ENCODE measurements around the gene NEDD4L.

DNA sequence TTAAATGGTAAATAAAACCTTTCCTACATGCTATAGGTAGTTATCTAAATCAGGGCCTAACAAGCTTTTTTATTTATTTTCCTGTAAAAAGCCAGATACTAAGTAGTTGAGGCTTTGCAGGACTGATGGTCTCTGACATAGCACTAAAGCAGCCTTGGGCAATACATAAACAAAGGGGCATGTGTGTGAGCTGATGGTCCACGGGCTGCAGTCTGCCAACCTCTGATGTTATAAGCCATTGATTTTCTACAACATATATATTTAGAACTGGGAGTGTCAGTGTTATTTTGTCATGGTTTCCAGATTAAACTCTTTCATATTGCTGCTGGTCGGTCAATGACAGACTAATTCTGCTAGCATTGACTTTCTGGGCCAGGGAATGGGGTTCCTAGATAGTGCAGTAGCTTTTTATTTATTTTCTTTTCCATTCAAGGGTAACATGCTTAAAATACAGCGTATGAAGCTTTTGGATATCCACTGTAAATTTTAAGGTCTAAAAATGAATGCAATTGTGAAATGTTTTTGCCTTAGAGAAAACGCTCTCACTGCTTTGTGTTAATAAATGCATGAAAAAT, 134.0 kb downstream of the NEDD4L start:
- no peak for TF ChIP-seq CEBPB (IDR thresholded peaks at IDR 0.05; ENCODE audit: borderline replicate concordance in 1 of 2, low read depth in 2 of 2, low read length in 2 of 2)
- no peak for TF ChIP-seq RELA (IDR thresholded peaks at IDR 0.05; ENCODE audit: borderline replicate concordance, partially characterized antibody)
- TF ChIP-seq ASH2L (IDR thresholded peaks at IDR 0.05; ENCODE audit: borderline replicate concordance, low read depth) = no peak
- TF ChIP-seq ZNF274 (IDR thresholded peaks at IDR 0.05; ENCODE audit: insufficient read depth, insufficient read length) = no peak
